Measurements from ENCODE around the gene BCL2L2.

GRCh38 chr14:23354990-23355389 is 48.4 kb downstream of the BCL2L2 start:
- TF ChIP-seq SUZ12 (IDR thresholded peaks at IDR 0.05; ENCODE audit: extremely low read depth, insufficient read depth, insufficient read length) (no peak), ZNF274 (IDR thresholded peaks at IDR 0.05; ENCODE audit: low read depth, low read length) (no peak)

All from NT2/D1 (cell line).